ENCODE results near the gene CYB5R3.

Gene CYB5R3

DNA sequence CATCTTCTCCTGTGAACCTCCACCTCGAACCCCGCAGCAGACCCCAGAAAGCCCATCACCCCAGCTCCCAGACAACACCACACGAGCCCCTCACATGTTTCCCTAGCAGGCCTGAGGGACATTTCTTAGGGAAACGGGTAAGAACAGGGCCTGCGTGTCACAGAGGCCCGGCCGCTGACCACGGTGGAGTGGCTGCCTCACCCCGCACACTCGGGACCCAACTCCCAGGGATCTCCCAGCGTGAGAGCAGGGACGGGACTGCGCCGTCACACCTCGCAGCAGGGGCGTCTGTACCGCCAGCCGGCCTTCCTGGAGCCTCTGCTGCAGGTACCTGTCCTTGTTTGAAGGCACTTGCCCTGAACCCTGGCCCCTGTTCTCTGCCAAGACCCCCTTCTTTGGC lies 19.0 kb downstream of the CYB5R3 start:
- no peaks in the 10 kb centered on the region for H3K4me1 ChIP-seq
- no peak overlapping the region for H3K4me3 ChIP-seq
- H3K36me3 ChIP-seq (replicated peaks) = peaks cover 41% of the 10 kb centered on the region
- in situ Hi-C loops (cut with MboI; ENCODE audit: low sequenced_read_pairs) = no loop called here
- no peak for DNase-seq (ENCODE audit: low spot score in 2 of 2)
- H3K27me3 ChIP-seq (ENCODE audit: low read depth) = no peaks in the 10 kb centered on the region
- H3K9me3 ChIP-seq = no peaks in the 10 kb centered on the region

DNA sequence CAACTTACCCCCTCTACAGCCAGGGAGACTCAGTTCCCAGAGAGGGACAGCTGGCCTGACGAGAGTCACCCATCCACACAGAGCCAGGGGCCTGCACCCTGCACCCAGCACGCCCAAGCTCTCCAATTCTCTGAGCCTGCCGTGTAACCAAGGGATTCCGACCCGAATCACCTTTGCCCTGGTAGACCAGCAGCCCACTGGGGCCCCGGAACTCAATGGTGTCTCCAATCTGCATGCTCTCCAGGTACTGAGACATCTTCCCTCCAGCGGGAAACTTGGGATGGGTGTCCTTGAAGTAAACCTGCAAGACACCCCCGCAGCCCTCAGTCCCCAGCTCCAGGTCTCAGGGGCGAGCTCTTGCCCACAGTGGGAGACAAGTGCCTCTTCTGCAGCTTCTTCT lies 21.2 kb downstream of the CYB5R3 start:
- no peak overlapping the region for H3K4me3 ChIP-seq
- in situ Hi-C loops (cut with MboI; ENCODE audit: low sequenced_read_pairs) = no loop called here
- H3K9me3 ChIP-seq = no peaks in the 10 kb centered on the region
- no peak for DNase-seq (ENCODE audit: low spot score in 2 of 2)
- no peaks in the 10 kb centered on the region for H3K4me1 ChIP-seq
- H3K27me3 ChIP-seq (ENCODE audit: low read depth) = no peaks in the 10 kb centered on the region
- H3K36me3 ChIP-seq (replicated peaks) = peaks cover 33% of the 10 kb centered on the region

DNA sequence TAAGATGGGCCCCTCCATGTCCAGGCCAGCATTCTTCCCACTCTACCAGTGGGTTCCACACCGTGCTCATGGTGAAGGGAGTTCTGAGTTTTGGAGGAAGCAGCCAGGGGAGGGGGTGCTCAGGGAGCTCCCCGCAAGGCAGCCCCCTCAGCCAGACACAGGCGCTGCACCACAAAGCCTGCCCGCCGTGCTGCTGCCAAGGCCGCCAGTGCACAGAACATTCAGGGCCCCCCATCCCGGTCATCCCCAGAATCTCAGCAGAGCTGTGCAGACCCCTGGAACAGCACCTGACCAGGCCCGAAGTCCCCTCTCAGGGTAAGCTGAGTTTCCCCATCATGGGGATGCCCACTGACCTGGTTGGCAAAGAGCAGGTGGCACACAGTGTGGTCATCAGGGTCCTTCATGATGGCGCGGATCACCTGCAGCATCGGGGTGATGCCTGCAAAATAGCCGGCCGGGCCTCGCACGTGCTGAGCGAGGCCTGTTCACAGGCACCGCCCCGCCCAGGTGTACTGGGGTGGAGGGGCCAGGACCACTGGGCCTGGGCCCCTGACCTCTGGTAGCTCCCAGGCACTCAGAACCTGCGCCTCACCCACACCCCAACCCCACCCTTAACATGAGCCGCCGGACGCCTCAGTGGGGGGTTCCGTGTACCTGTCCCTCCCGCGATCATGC lies 22.1 kb downstream of the CYB5R3 start:
- Histone ChIP-seq H3K9me3 (no peaks in the 10 kb centered on the region), H3K36me3 (replicated peaks) (peaks cover 24% of the 10 kb centered on the region), H3K27me3 (ENCODE audit: low read depth) (no peaks in the 10 kb centered on the region), H3K4me1 (no peaks in the 10 kb centered on the region), H3K4me3 (no peak overlapping the region)
- DNase-seq (ENCODE audit: low spot score in 2 of 2) = no peak
- in situ Hi-C loops (cut with MboI; ENCODE audit: low sequenced_read_pairs) = no loop called here

DNA sequence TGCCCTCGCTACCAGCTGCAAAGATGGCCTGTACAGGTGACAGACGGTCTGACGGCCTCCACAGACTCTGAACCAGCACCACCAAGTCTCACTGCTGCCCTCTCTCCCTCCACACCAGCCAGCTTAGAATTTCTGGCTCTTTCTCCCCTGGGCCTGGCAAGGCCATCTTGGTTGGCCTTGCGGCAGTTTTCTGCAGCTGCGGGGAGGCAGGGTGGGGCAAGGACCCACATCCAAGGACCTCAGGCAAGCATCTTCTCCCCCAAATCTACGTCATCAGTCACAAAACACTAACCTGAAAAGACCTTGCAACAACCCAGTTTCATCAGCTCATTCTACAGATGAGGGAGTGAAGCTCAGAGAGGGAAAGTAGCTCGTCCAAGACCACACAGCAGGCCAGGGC lies 22.8 kb downstream of the CYB5R3 start:
- Histone ChIP-seq H3K4me3 (no peak overlapping the region), H3K4me1 (no peaks in the 10 kb centered on the region), H3K27me3 (ENCODE audit: low read depth) (no peaks in the 10 kb centered on the region), H3K36me3 (replicated peaks) (peaks cover 21% of the 10 kb centered on the region), H3K9me3 (no peaks in the 10 kb centered on the region)
- in situ Hi-C loops (cut with MboI; ENCODE audit: low sequenced_read_pairs) = no loop called here
- DNase-seq (ENCODE audit: low spot score in 2 of 2) = no peak

DNA sequence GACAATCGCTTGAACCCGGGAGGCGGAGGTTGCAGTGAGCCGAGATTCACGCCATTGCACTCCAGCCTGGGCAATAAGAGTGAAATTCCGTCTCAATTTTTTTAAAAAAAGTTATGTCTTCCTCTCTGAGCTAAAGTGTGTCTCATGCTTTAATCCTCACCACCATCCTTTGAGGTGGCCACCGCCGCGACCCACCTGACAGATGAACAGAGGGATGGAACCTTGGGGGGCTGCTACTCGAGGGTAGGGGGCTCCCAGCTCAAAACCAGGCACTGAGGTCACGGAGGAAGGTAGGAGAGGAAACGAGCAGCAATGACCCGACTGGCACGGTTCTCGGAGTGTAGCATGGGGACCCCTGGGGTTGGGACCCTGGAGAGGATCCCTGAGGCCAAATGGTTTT lies 23.8 kb downstream of the CYB5R3 start:
- in situ Hi-C loops (cut with MboI; ENCODE audit: low sequenced_read_pairs) = no loop called here
- DNase-seq (ENCODE audit: low spot score in 2 of 2) = no peak
- Histone ChIP-seq H3K4me3 (no peak overlapping the region), H3K4me1 (no peaks in the 10 kb centered on the region), H3K36me3 (replicated peaks) (peaks cover 21% of the 10 kb centered on the region), H3K9me3 (no peaks in the 10 kb centered on the region), H3K27me3 (ENCODE audit: low read depth) (no peaks in the 10 kb centered on the region)

DNA sequence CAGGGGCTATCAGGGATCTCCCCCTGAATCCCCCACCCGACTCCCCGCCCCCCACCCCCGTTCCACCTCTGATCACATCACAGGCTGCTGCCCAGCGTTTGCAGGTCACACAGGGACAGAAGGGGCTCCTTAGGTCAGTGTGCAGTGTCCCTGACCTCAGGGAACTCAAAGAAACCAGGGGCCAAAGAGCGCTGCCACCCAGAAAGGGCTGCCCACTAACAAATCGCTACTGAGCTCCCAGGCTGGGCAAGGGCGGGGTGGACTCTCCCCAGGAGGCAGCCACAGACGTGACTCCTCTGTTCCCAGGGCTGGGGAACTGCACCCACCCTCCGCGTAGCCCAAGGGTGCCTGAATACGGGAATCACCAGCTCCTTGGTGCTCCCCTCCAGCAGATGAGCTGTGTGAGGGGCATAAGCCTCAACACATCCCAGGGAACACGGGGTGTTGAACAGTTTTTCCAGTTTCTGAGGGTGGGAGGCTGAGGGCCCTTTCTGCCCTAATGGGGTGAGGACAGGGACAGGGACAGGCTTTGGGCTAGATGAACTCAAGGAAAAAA lies 24.6 kb downstream of the CYB5R3 start:
- peaks cover 21% of the 10 kb centered on the region for H3K36me3 ChIP-seq (replicated peaks)
- H3K4me1 ChIP-seq = no peaks in the 10 kb centered on the region

DNA sequence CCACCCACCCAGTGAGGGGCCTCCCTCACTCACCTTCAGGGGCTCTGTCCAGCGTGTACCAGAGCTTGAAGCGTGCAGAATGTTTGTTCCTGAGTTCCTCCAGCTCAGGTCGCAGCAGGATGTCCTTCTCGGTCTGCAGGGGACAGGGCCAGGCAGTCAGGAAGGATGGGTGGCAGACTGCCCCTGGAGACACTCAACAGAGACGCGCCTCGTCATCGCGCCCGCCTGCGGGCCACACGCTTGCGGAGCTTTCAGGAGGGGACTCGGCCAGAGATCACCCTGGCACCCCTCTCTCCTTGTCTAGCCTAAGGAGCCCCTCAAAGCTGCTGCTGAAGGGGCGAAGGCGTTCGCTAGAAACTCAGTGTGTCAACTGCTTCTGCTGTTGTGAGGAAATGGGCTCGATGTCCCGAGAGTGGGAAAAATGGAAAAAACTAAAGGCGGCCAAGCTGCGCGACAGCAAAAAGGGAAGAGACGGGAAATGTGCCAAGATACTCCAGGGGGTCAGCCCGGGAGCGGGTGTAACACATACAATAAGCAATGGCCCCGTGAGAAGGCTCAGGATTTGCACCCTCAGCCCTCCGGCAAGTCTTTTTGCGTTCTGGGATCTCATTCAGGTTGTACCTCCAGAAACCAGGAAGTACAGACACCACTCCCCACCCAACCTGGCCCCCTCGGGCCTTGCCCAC lies 25.3 kb downstream of the CYB5R3 start:
- no peaks in the 10 kb centered on the region for H3K4me1 ChIP-seq
- no peak for DNase-seq (ENCODE audit: low spot score in 2 of 2)
- in situ Hi-C loops (cut with MboI; ENCODE audit: low sequenced_read_pairs) = loop anchor here (5.0 kb wide), 1 partner anchor 198 kb away; no protein-coding TSS in a partner anchor
- H3K9me3 ChIP-seq = no peaks in the 10 kb centered on the region
- H3K4me3 ChIP-seq = no peak overlapping the region
- peaks cover 28% of the 10 kb centered on the region for H3K36me3 ChIP-seq (replicated peaks)
- no peaks in the 10 kb centered on the region for H3K27me3 ChIP-seq (ENCODE audit: low read depth)

More for the DNA sequence above, 24.6 kb downstream of the CYB5R3 start:
- DNase-seq (ENCODE audit: low spot score in 2 of 2) = no peak
- Histone ChIP-seq H3K27me3 (ENCODE audit: low read depth) (no peaks in the 10 kb centered on the region), H3K4me3 (no peak overlapping the region), H3K9me3 (no peaks in the 10 kb centered on the region)
- in situ Hi-C loops (cut with MboI; ENCODE audit: low sequenced_read_pairs) = loop anchor here (5.0 kb wide), 1 partner anchor 198 kb away; no protein-coding TSS in a partner anchor

DNA sequence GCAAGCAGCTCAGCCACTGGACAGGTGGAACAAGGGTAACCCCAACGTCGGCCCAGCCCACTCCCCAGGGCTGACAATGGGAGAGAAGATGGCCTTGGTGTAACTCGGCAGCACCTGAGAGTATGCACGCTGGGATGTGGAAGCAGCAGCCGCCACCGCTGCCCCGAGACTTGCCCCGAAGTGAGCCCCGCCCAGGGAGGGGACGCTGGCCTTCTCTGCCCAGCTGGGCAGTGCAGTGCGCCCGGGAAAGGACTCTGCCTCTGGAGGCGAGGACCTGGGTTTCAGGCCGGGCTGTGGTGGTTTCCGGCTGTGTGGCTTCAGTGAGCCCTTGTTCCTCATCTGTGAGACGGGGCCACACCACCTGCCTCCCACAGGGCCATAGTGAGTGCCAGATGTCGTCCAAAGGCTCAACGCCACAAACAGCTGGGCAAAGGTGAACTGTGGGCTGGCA lies 25.9 kb downstream of the CYB5R3 start:
- H3K4me3 ChIP-seq = no peak overlapping the region
- H3K36me3 ChIP-seq (replicated peaks) = peaks cover 29% of the 10 kb centered on the region
- H3K27me3 ChIP-seq (ENCODE audit: low read depth) = no peaks in the 10 kb centered on the region
- DNase-seq (ENCODE audit: low spot score in 2 of 2) = no peak
- H3K9me3 ChIP-seq = no peaks in the 10 kb centered on the region
- no peaks in the 10 kb centered on the region for H3K4me1 ChIP-seq
- in situ Hi-C loops (cut with MboI; ENCODE audit: low sequenced_read_pairs) = loop anchor here (5.0 kb wide), 1 partner anchor 199 kb away; no protein-coding TSS in a partner anchor

DNA sequence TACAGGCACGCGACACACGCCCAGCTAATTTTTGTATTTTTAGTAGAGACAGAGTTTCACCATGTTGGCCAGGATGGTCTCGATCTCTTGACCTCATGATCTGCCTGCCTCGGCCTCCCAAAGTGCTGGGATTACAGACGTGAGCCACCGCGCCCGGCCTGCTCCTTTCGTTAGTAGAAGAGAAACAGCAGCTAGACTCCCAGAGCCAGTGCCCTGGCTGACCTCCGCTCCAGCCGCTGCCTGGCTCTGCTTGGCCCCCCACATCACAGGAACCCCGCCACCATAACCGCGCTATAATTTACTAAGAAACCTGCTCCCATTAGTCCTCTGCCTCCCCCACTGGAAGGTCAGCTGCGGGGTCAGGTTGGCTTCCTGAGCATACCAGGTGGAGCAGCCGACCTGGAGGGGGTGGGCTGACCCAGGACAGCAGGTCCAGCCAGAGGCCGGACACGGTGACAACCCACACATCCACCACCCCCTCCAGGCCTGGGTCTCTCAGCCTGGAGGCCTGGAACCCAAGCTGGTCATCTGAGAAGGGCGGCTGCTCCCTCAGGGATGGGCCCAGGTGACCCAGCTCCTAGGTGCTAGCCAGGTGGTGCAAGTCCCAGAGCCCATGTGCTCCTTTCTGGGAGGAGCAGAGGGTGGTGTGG lies 27.0 kb downstream of the CYB5R3 start:
- in situ Hi-C loops (cut with MboI; ENCODE audit: low sequenced_read_pairs) = loop anchor here (5.0 kb wide), 1 partner anchor 200 kb away; no protein-coding TSS in a partner anchor
- H3K4me1 ChIP-seq = no peaks in the 10 kb centered on the region
- H3K36me3 ChIP-seq (replicated peaks) = peaks cover 26% of the 10 kb centered on the region
- no peaks in the 10 kb centered on the region for H3K9me3 ChIP-seq
- DNase-seq (ENCODE audit: low spot score in 2 of 2) = no peak
- H3K4me3 ChIP-seq = no peak overlapping the region
- H3K27me3 ChIP-seq (ENCODE audit: low read depth) = no peaks in the 10 kb centered on the region

DNA sequence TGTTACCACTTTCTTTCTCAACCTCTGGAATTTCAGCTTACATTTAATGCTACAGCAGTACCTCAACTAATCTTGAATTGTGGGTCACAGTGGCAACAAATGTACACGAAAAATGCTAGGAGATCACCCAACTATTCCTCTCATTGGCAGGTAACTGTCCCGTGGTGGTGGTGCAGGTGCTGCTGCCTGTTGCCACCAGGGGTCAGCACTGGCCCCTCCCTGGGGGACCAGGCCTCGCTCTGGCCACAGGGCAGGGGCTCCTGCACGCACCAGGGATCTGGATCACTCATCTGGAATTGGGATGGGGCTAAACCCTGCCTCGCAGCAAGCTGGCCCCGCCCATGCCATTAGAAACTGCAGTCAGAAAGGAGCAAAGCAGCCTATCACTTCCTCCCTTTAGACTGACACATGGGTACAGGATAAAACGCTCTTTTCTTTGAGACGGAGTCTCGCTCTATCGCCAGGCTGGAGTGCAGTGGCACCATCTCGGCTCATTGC lies 27.6 kb downstream of the CYB5R3 start:
- no peaks in the 10 kb centered on the region for H3K4me1 ChIP-seq
- H3K36me3 ChIP-seq (replicated peaks) = peaks cover 20% of the 10 kb centered on the region
- DNase-seq (ENCODE audit: low spot score in 2 of 2) = peak; percentile 76 to 90
- H3K27me3 ChIP-seq (ENCODE audit: low read depth) = no peaks in the 10 kb centered on the region
- H3K4me3 ChIP-seq = no peak overlapping the region
- H3K9me3 ChIP-seq = no peaks in the 10 kb centered on the region
- in situ Hi-C loops (cut with MboI; ENCODE audit: low sequenced_read_pairs) = loop anchor here (5.0 kb wide), 1 partner anchor 201 kb away; no protein-coding TSS in a partner anchor

DNA sequence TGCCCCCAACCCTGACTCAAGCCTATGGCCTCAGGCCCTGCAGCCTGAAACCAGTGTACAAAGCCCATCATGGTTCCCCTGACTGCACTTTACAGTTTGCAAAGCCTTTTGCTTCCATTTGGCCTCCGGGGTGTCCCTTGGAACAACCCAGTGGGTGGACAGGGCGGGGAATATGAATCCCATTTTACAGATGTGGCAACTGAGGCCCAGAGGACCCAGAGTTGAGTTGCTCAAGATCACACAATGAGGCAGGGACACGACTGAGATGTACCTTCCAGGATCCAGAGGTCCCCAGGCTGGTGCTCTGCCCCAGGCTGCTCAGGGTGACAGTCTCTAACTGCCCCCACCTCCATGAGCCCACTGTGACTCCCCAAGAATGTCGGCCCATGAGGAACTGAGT lies 29.1 kb downstream of the CYB5R3 start:
- Histone ChIP-seq H3K4me1 (peaks cover 4% of the 10 kb centered on the region), H3K27me3 (ENCODE audit: low read depth) (no peaks in the 10 kb centered on the region), H3K4me3 (no peak overlapping the region), H3K9me3 (no peaks in the 10 kb centered on the region), H3K36me3 (replicated peaks) (peaks cover 8% of the 10 kb centered on the region; the same call in 1 of the 2 replicates)
- DNase-seq (ENCODE audit: low spot score in 2 of 2) = no peak
- in situ Hi-C loops (cut with MboI; ENCODE audit: low sequenced_read_pairs) = loop anchor here (5.0 kb wide), 1 partner anchor 202 kb away; no protein-coding TSS in a partner anchor

DNA sequence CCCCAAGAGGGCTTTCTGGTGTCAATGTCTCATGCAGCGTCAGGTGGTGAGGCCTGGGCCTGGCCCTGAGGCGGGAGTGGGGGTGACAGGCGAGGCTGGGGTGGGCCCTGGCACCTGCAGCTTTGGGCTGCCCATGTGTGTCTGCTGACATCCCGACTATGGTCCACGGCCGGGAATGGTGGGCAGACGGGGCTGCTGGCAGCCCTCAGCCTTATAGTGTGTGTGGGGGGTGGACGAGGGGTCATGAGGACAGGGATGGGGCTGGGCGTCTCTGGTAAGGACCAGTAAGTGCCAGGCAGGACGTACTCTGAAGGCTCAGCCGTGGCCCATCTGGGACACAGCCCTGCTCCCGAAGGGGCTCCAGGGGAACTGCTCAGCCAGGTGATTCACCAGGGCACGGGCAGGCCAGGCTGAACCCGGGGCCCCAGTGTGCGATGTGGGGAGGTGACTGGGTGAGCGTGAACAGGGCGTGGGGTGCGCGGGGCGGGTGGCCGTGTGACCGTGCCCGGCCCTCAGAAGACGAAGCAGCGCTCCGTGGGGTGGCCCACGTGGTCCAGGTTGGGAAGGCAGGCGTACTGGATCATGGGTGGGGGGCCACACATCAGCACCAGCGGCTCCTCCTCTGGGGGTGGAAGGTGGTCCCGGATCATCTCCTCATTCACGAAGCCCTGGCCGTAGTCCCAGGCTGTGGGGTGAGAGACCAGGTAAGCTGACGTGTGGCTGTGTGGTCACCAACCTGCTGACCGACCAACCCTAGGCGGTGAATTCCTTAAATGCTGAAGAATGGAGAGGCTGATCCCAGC lies 29.7 kb downstream of the CYB5R3 start:
- H3K9me3 ChIP-seq = no peaks in the 10 kb centered on the region
- no peak for DNase-seq (ENCODE audit: low spot score in 2 of 2)
- H3K36me3 ChIP-seq (replicated peaks) = peaks cover 9% of the 10 kb centered on the region; the same call in 1 of the 2 replicates
- H3K4me1 ChIP-seq = peaks cover 4% of the 10 kb centered on the region
- in situ Hi-C loops (cut with MboI; ENCODE audit: low sequenced_read_pairs) = loop anchor here (5.0 kb wide), 1 partner anchor 203 kb away; no protein-coding TSS in a partner anchor
- H3K27me3 ChIP-seq (ENCODE audit: low read depth) = no peaks in the 10 kb centered on the region
- no peak overlapping the region for H3K4me3 ChIP-seq
